Thyroid gland (tissue), 4 donors: Measurements from ENCODE around the gene LCN15. TPM values are rescaled to one million over a fixed set of nuclear protein-coding genes. Genes with fewer than 3 reads are reported as not detected.
A peak's percentile ranks its signal among the peaks of the same experiment; 100 is the strongest.

Experiments
- DNase-seq, 2 donors: peaks; one replicate each; pipeline ENCODE4 v3.0.0-alpha.2; 2019
- H3K27ac ChIP-seq, 3 donors: fragments of 200-600 bp; sonication (generic); 1 replicate in 2 of 3; 2 replicates in 1 of 3; pipeline ENCODE4 v1.5.1; 2016 to 2019; ENCODE audit warnings: mild to moderate bottlenecking in 1 of 3, moderate library complexity in 1 of 3
- H3K27me3 ChIP-seq: fragments of 200-600 bp; sonication (generic); one replicate; pipeline ENCODE4 v1.5.1; 2019
- H3K36me3 ChIP-seq, 2 donors: fragments of 200-600 bp; sonication (generic); one replicate each; pipeline ENCODE4 v1.5.1; 2016 to 2019
- H3K4me1 ChIP-seq, 2 donors: fragments of 200-600 bp; sonication (generic); one replicate each; pipeline ENCODE4 v1.5.1; 2017 to 2019
- H3K4me3 ChIP-seq, 3 donors: fragments of 200-600 bp; sonication (generic); replicated peaks in 1 of 3; 1 replicate in 2 of 3; 2 replicates in 1 of 3; pipeline ENCODE4 v1.5.1; 2016; ENCODE audit warnings: mild to moderate bottlenecking in 1 of 3
- H3K9me3 ChIP-seq: fragments of 200-600 bp; sonication (generic); one replicate; pipeline ENCODE4 v1.5.1; 2017
- POLR2A ChIP-seq, 2 donors: fragments of 450-650 bp; IDR thresholded peaks; one replicate each; pipeline ENCODE4 v1.6.1; 2017; ENCODE audit warnings: antibody characterized with exemption in 2 of 2, mild to moderate bottlenecking in 2 of 2, moderate library complexity in 1 of 2
- WGBS, 2 donors: methylation state at CpG; one replicate each; pipeline ENCODE4 v1.1.5; 2017; 5-methylcytosine and 5-hydroxymethylcytosine counted together
- intact Hi-C: fragments of 100-400 bp; cut with DNase I; formaldehyde crosslinking; loops from one replicate; pipeline ENCODE4 v1.15.1; 2023
- total RNA-seq, 4 donors: library from RNA; depleted of rRNA; stranded (reverse); fragments of >200 nt; gene quantifications; one replicate each; pipeline ENCODE4 v1.2.3, GENCODE V29; 2016
- TF ChIP-seq, protein P1 (sequence below), 6 experiments: fragments of 200-600 bp in 3 of 6; fragments of 450-650 bp in 3 of 6; sonication (generic) in 3 of 6; IDR thresholded peaks; one replicate each; pipeline ENCODE4 v1.5.1; 2016 to 2019; ENCODE audit warnings: antibody characterized with exemption in 6 of 6, mild to moderate bottlenecking in 2 of 6, inconsistent platforms in 1 of 6, moderate library complexity in 1 of 6

LCN15 gene
- total RNA-seq, 4 donors from 2014 or later = not detected

DNA sequence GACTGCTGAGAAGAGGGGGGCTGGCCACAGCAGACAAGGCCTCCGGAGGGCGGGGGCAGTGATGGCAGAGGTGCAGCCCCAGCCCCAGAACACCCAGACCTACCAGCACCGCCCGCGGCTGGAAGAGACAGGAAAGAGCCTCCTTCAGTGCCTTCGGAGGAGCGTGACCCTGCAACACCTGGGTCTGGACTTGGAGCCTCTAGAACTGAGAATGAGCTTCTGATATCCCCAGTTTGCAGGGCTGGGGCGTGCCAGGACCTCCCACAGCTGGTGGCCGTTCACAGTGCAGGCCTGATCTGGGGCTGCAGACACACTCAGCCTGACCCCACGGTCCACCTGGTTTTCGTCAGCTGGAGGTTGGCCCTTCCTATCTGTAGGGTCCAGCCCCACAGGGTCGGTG lies 30.7 kb downstream of the LCN15 start:
- Histone ChIP-seq H3K27me3 (no peaks in the 10 kb centered on the region), H3K4me1 (peaks cover 5 to 18% of the 10 kb centered on the region in 2 donors), H3K36me3 (no peaks in the 10 kb centered on the region), H3K4me3 (no peak overlapping the region), H3K9me3 (no peaks in the 10 kb centered on the region), H3K27ac (no peak overlapping the region)
- TF ChIP-seq, protein P1, sequence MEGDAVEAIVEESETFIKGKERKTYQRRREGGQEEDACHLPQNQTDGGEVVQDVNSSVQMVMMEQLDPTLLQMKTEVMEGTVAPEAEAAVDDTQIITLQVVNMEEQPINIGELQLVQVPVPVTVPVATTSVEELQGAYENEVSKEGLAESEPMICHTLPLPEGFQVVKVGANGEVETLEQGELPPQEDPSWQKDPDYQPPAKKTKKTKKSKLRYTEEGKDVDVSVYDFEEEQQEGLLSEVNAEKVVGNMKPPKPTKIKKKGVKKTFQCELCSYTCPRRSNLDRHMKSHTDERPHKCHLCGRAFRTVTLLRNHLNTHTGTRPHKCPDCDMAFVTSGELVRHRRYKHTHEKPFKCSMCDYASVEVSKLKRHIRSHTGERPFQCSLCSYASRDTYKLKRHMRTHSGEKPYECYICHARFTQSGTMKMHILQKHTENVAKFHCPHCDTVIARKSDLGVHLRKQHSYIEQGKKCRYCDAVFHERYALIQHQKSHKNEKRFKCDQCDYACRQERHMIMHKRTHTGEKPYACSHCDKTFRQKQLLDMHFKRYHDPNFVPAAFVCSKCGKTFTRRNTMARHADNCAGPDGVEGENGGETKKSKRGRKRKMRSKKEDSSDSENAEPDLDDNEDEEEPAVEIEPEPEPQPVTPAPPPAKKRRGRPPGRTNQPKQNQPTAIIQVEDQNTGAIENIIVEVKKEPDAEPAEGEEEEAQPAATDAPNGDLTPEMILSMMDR (IDR thresholded peaks at IDR 0.05) = no peak
- TF ChIP-seq POLR2A (IDR thresholded peaks at IDR 0.05) = no peak
- no peak for DNase-seq
- WGBS, 2 donors = 84 to 91% methylated on average over 11 to 12 of the region's 12 CpGs
- intact Hi-C loops = no loop called here

DNA sequence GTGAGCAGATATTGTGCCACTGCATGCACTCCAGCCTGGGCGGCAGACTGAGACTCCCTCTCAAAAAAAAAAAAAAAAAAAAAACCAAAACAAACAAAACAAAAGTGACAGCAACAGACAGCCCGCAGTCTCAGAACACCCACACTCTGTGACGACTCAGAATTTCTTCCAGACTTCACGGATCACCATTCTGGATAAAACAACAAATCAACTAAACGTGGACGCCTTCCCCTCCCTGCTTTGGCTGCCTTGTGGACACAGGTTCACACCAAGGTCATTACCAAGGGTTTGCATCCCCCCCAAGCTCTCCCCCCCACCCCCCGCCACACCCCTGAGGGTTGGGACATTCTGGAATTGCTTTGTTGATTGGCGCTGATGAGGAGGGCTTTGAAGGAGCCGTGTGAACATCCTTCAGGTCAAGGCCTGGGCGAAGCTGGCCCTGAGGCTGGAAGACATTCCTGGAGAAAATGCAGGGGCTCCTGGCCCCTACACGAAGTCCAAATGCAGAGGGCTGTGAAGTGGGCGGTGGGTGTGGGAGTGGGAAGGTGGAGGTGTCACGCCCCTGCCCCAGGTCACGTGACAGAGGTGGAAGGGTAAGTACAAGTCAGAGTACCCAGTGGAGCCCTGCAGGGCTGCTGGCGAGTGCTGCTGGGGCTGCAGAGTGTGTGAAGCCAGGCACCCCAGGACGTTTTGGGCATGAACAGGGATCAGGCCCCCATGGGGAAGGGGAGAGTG lies 31.7 kb downstream of the LCN15 start:
- TF ChIP-seq, protein P1 (IDR thresholded peaks at IDR 0.05) = no peak
- TF ChIP-seq POLR2A (IDR thresholded peaks at IDR 0.05) = no peak
- peak overlapping the region; percentile 52 to 77 (median 64) for H3K27ac ChIP-seq
- peaks cover 5 to 21% of the 10 kb centered on the region in 2 donors for H3K4me1 ChIP-seq
- intact Hi-C loops = no loop called here
- no peaks in the 10 kb centered on the region for H3K27me3 ChIP-seq
- no peaks in the 10 kb centered on the region for H3K36me3 ChIP-seq
- H3K9me3 ChIP-seq = no peaks in the 10 kb centered on the region
- 42% methylated on average over 16 of the region's 16 CpGs for WGBS, 2 donors
- H3K4me3 ChIP-seq = no peak overlapping the region
- peak; percentile 74 to 82 for DNase-seq

DNA sequence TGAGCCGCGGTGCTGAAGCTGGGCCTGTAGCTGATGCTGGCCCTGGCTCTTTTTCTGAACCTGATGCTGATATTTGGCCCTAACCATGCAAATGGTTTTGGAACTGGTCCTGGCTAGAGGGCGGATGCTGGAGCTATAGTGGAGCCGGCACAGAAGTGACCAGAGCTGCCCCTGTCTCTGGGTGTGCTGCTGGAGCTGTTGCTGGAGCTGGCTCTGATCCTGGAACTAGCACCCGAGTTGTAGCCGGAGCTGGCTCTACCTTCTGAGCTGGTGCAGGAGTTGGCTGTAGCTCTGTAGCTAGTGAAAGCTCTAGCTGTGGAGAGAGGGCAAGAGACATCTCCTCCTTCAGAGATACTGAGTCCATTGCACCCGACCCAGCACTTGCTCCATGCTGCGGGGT lies 34.4 kb downstream of the LCN15 start:
- intact Hi-C loops = no loop called here
- H3K27ac ChIP-seq = no peak overlapping the region
- no peak overlapping the region for H3K4me3 ChIP-seq
- no peak for TF ChIP-seq POLR2A (IDR thresholded peaks at IDR 0.05)
- TF ChIP-seq, protein P1 (IDR thresholded peaks at IDR 0.05) = no peak
- H3K9me3 ChIP-seq = no peaks in the 10 kb centered on the region
- no peak for DNase-seq
- H3K4me1 ChIP-seq = peaks cover 22 to 42% of the 10 kb centered on the region in 2 donors
- 93 to 100% methylated on average over 3 to 4 of the region's 8 CpGs for WGBS, 2 donors
- no peaks in the 10 kb centered on the region for H3K27me3 ChIP-seq
- peaks cover 13 to 14% of the 10 kb centered on the region in 2 donors for H3K36me3 ChIP-seq

DNA sequence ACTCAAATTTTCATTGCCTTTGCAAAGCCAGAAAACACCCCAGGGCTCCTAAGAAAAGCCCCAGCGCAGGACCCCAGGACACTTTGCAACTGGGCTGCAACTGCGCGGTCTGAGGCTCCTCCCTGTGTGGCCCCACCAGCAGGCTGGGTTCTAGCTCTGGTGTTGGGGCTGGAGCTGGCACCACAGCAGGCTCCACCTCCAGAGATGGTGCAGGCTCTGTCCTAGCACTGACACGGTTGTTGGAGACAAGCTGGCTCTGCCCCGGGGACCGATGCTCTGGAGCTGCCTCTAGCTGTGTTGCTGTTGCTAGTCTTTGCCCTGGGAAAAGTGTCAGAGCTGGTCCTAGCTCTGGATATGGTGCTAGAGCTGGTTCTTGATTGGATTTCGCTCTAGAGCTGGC lies 35.2 kb downstream of the LCN15 start:
- no peaks in the 10 kb centered on the region for H3K27me3 ChIP-seq
- H3K36me3 ChIP-seq = peaks cover 21% of the 10 kb centered on the region in 2 donors
- no peak overlapping the region for H3K4me3 ChIP-seq
- no peaks in the 10 kb centered on the region for H3K9me3 ChIP-seq
- H3K4me1 ChIP-seq = peaks cover 22 to 42% of the 10 kb centered on the region in 2 donors
- intact Hi-C loops = no loop called here
- TF ChIP-seq, protein P1 (IDR thresholded peaks at IDR 0.05) = no peak
- TF ChIP-seq POLR2A (IDR thresholded peaks at IDR 0.05) = no peak
- 80 to 100% methylated on average over 2 to 3 of the region's 7 CpGs for WGBS, 2 donors
- no peak for DNase-seq
- no peak overlapping the region for H3K27ac ChIP-seq

DNA sequence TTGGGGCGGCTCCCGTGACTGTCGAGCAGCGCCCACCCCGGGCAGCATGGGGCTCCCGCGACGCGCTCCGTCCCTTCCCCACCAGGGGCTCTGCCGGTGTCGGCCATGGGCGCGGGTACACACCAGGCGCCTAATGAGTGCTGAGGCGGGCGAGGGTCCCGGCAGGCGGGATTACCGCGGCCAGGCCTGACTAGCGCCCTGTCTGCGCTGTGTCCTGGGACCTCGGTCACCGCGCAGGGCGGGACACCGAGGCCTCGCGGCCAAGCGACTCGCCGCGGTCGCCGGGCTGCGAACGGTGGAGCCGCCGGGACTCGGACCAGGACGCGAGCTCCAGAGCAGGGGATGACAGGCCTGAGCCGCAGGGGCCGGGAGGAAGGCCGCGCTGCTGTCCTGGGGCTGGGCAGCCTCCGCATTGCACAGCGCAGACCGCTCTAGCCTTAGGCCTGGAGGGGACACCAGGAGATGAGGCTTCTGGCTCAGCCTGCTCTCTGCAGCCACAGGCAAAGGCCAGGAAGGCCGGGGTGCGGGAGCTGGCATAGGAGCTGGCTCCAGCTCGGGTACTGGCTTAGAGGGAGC lies 35.7 kb downstream of the LCN15 start:
- Histone ChIP-seq H3K9me3 (no peaks in the 10 kb centered on the region), H3K36me3 (peaks cover 24 to 26% of the 10 kb centered on the region in 2 donors), H3K4me3 (peak overlapping the region; percentile 39 to 54 (median 51)), H3K4me1 (peaks cover 22 to 42% of the 10 kb centered on the region in 2 donors), H3K27ac (peak overlapping the region; percentile 1 to 41 (median 22)), H3K27me3 (no peaks in the 10 kb centered on the region)
- TF ChIP-seq, protein P1 (IDR thresholded peaks at IDR 0.05) = no peak
- no peak for TF ChIP-seq POLR2A (IDR thresholded peaks at IDR 0.05)
- intact Hi-C loops = no loop called here
- 17 to 36% methylated on average over 1 to 8 of the region's 53 CpGs for WGBS, 2 donors
- peak; percentile 31 to 35 for DNase-seq
